Measurements from ENCODE around the gene TRAIP. TPM values are rescaled to one million over a fixed set of nuclear protein-coding genes. Genes with fewer than 3 reads are reported as not detected.
A peak's percentile ranks its signal among the peaks of the same experiment; 100 is the strongest.

Gene TRAIP
- total and polyA plus RNA-seq, 2 donors (not counting 1 experiment from before 2014, with no cell fraction given): 2.0 to 2.5 TPM

GRCh38 chr3:49886922-49887265 lies 30.5 kb upstream of the TRAIP start:
- Histone ChIP-seq H3K79me2 (ENCODE audit: control insufficient read depth, insufficient read depth, low read length) (no peaks in the 10 kb centered on the region), H3K4me3 (replicated peaks in 1 of 4; ENCODE audit: control extremely low read depth in 1 of 4, insufficient read depth in 1 of 4, low read depth in 3 of 4, low read length in 4 of 4) (no peak overlapping the region), H4K20me1 (ENCODE audit: control insufficient read depth, extremely low read depth, insufficient read depth, low read length) (no peaks in the 10 kb centered on the region), H3K36me3 (ENCODE audit: control insufficient read depth, insufficient read depth, low read length) (no peaks in the 10 kb centered on the region), H3K27me3 (ENCODE audit: control insufficient read depth, insufficient read depth, low read length) (peaks cover 10% of the 10 kb centered on the region), H2AFZ (ENCODE audit: low read length) (no peak overlapping the region), H3K4me1 (ENCODE audit: control insufficient read depth, extremely low read depth, insufficient read depth, low read length) (no peaks in the 10 kb centered on the region), H3K9ac (ENCODE audit: insufficient read depth, low read length) (no peak overlapping the region), H3K9me3 (ENCODE audit: control insufficient read depth, insufficient read depth, low read depth, low read length) (no peaks in the 10 kb centered on the region), H3K4me2 (ENCODE audit: extremely low read depth, insufficient read depth, low read length) (no peak overlapping the region), H3K27ac (ENCODE audit: insufficient read depth, low read length) (no peak overlapping the region)
- DNase-seq (ENCODE audit: low read depth in 2 of 2): no peak
- no peak for TF ChIP-seq EZH2 (IDR thresholded peaks at IDR 0.05; ENCODE audit: low read length, missing control alignments)
- TF ChIP-seq, protein P1, sequence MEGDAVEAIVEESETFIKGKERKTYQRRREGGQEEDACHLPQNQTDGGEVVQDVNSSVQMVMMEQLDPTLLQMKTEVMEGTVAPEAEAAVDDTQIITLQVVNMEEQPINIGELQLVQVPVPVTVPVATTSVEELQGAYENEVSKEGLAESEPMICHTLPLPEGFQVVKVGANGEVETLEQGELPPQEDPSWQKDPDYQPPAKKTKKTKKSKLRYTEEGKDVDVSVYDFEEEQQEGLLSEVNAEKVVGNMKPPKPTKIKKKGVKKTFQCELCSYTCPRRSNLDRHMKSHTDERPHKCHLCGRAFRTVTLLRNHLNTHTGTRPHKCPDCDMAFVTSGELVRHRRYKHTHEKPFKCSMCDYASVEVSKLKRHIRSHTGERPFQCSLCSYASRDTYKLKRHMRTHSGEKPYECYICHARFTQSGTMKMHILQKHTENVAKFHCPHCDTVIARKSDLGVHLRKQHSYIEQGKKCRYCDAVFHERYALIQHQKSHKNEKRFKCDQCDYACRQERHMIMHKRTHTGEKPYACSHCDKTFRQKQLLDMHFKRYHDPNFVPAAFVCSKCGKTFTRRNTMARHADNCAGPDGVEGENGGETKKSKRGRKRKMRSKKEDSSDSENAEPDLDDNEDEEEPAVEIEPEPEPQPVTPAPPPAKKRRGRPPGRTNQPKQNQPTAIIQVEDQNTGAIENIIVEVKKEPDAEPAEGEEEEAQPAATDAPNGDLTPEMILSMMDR (conservative IDR thresholded peaks at IDR 0.05 in 1 of 2, IDR thresholded peaks at IDR 0.05 in 1 of 2; ENCODE audit: low read depth in 1 of 2, low read length in 2 of 2): no peak

GRCh38 chr3:49883998-49884397 lies 27.6 kb upstream of the TRAIP start:
- no peaks in the 10 kb centered on the region for H3K79me2 ChIP-seq (ENCODE audit: control insufficient read depth, insufficient read depth, low read length)
- no peaks in the 10 kb centered on the region for H3K36me3 ChIP-seq (ENCODE audit: control insufficient read depth, insufficient read depth, low read length)
- no peak overlapping the region for H3K4me2 ChIP-seq (ENCODE audit: extremely low read depth, insufficient read depth, low read length)
- H2AFZ ChIP-seq (ENCODE audit: low read length): no peak overlapping the region
- H4K20me1 ChIP-seq (ENCODE audit: control insufficient read depth, extremely low read depth, insufficient read depth, low read length): no peaks in the 10 kb centered on the region
- H3K4me3 ChIP-seq (replicated peaks in 1 of 4; ENCODE audit: control extremely low read depth in 1 of 4, insufficient read depth in 1 of 4, low read depth in 3 of 4, low read length in 4 of 4): no peak overlapping the region
- no peak for TF ChIP-seq EZH2 (IDR thresholded peaks at IDR 0.05; ENCODE audit: low read length, missing control alignments)
- TF ChIP-seq, protein P1 (conservative IDR thresholded peaks at IDR 0.05 in 1 of 2, IDR thresholded peaks at IDR 0.05 in 1 of 2; ENCODE audit: low read depth in 1 of 2, low read length in 2 of 2): no peak
- H3K9me3 ChIP-seq (ENCODE audit: control insufficient read depth, insufficient read depth, low read depth, low read length): no peaks in the 10 kb centered on the region
- H3K27me3 ChIP-seq (ENCODE audit: control insufficient read depth, insufficient read depth, low read length): peaks cover 19% of the 10 kb centered on the region
- no peak overlapping the region for H3K27ac ChIP-seq (ENCODE audit: insufficient read depth, low read length)
- no peak overlapping the region for H3K9ac ChIP-seq (ENCODE audit: insufficient read depth, low read length)
- DNase-seq (ENCODE audit: low read depth in 2 of 2): no peak
- no peaks in the 10 kb centered on the region for H3K4me1 ChIP-seq (ENCODE audit: control insufficient read depth, extremely low read depth, insufficient read depth, low read length)

GRCh38 chr3:49882166-49882565 lies 25.8 kb upstream of the TRAIP start:
- Histone ChIP-seq H3K27ac (ENCODE audit: insufficient read depth, low read length) (no peak overlapping the region), H3K27me3 (ENCODE audit: control insufficient read depth, insufficient read depth, low read length) (peaks cover 19% of the 10 kb centered on the region), H2AFZ (ENCODE audit: low read length) (no peak overlapping the region)

More at GRCh38 chr3:49882166-49882565, 25.8 kb upstream of the TRAIP start:
- no peak overlapping the region for H3K4me3 ChIP-seq (replicated peaks in 1 of 4; ENCODE audit: control extremely low read depth in 1 of 4, insufficient read depth in 1 of 4, low read depth in 3 of 4, low read length in 4 of 4)
- H3K36me3 ChIP-seq (ENCODE audit: control insufficient read depth, insufficient read depth, low read length): no peaks in the 10 kb centered on the region
- H3K4me1 ChIP-seq (ENCODE audit: control insufficient read depth, extremely low read depth, insufficient read depth, low read length): no peaks in the 10 kb centered on the region
- H3K9ac ChIP-seq (ENCODE audit: insufficient read depth, low read length): no peak overlapping the region
- no peaks in the 10 kb centered on the region for H3K79me2 ChIP-seq (ENCODE audit: control insufficient read depth, insufficient read depth, low read length)
- no peaks in the 10 kb centered on the region for H3K9me3 ChIP-seq (ENCODE audit: control insufficient read depth, insufficient read depth, low read depth, low read length)
- no peak for TF ChIP-seq EZH2 (IDR thresholded peaks at IDR 0.05; ENCODE audit: low read length, missing control alignments)
- TF ChIP-seq, protein P1 (conservative IDR thresholded peaks at IDR 0.05 in 1 of 2, IDR thresholded peaks at IDR 0.05 in 1 of 2; ENCODE audit: low read depth in 1 of 2, low read length in 2 of 2): no peak
- H3K4me2 ChIP-seq (ENCODE audit: extremely low read depth, insufficient read depth, low read length): no peak overlapping the region
- peak in 1 of 2 donors; percentile 45 for DNase-seq (ENCODE audit: low read depth in 2 of 2)
- H4K20me1 ChIP-seq (ENCODE audit: control insufficient read depth, extremely low read depth, insufficient read depth, low read length): no peaks in the 10 kb centered on the region
